Effector memory CD8-positive, alpha-beta T cell (primary cell): ENCODE data around the gene ZNF208.
"Not testable (repeated sequence)": the region's sequence is repeated elsewhere in the genome, so short reads cannot be mapped to it uniquely, and the experiment has no call there.

Experiments used
- ATAC-seq: fragments of 150-1000 bp; cut with Tn5 transposase; replicated peaks from 2 replicates; pipeline ENCODE4 v1.10.0; 2021; ENCODE audit warnings: mild to moderate bottlenecking, moderate library complexity
- DNase-seq, 3 experiments: peaks; one replicate each; pipeline ENCODE4 v3.0.0; 2021
- H3K27ac Mint-ChIP-seq, 2 donors: one replicate each; pipeline ENCODE4 v1.8.0; 2022; ENCODE audit warnings: mild to moderate bottlenecking in 2 of 2, mixed read lengths in 2 of 2, moderate library complexity in 2 of 2
- H3K27me3 Mint-ChIP-seq, 2 donors: one replicate each; pipeline ENCODE4 v1.8.0; 2022; ENCODE audit warnings: mixed read lengths in 2 of 2
- H3K36me3 Mint-ChIP-seq: one replicate; pipeline ENCODE4 v1.8.0; 2022; ENCODE audit warnings: mild to moderate bottlenecking, moderate library complexity, mixed read lengths; ENCODE audit not compliant: insufficient read depth
- H3K4me1 Mint-ChIP-seq, 2 donors: one replicate each; pipeline ENCODE4 v1.8.0; 2022; ENCODE audit warnings: low read depth in 2 of 2, mixed read lengths in 2 of 2
- H3K4me3 Mint-ChIP-seq, 2 donors: one replicate each; pipeline ENCODE4 v1.8.0; 2022; ENCODE audit warnings: mild to moderate bottlenecking in 2 of 2, mixed read lengths in 2 of 2, moderate library complexity in 2 of 2
- H3K9me3 Mint-ChIP-seq, 2 donors: one replicate each; pipeline ENCODE4 v1.8.0; 2022; ENCODE audit warnings: mixed read lengths in 2 of 2

ZNF208 gene

DNA sequence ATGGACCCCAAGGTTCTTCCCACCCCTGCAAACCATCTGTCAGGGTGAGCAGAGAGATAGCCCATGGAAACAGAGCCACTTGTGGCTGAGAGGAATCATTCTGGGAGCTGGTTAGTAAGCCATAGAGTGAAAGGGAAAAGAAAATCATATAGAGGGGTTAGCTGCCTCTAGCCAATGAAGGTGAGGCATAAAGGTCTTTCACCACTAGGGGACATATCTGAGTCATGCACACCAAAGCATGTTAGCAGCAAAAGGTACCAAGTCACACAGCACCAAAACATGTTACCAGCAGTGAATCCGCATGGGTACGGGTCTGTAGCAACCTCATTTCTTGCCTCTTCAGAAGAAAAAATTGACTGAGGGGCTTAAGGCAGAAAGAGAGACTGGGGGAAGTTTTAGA lies 98.1 kb downstream of the ZNF208 start:
- H3K27ac Mint-ChIP-seq, result no peak overlapping the region
- no peaks in the 10 kb centered on the region for H3K36me3 Mint-ChIP-seq
- H3K27me3 Mint-ChIP-seq, result peaks cover 0 to 24% of the 10 kb centered on the region in 2 donors
- no peak overlapping the region for H3K4me3 Mint-ChIP-seq
- H3K9me3 Mint-ChIP-seq, result peaks cover 6 to 7% of the 10 kb centered on the region in 2 donors
- DNase-seq, result no peak
- ATAC-seq, result no peak
- no peaks in the 10 kb centered on the region for H3K4me1 Mint-ChIP-seq

DNA sequence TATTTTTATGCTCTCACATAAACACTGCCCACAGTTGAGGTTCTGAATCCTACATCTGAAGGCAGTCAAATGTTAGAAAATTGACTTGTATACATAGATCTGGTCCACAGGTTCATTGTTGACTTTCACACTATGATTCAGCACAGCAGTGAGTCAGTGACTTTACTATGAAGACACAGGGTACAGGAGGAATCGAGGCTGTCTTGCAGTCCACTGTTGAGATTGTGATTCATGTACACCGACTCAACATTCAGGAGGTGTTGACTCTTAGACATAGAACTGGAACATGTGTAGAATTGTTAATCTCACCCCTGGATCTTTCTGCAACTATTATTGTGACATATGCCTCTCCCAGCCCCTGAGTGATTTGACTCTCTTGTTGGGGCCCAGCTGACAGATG lies 100.4 kb downstream of the ZNF208 start:
- Mint-ChIP-seq H3K9me3 (peaks cover 5 to 7% of the 10 kb centered on the region in 2 donors), H3K4me3 (no peak overlapping the region), H3K27me3 (peaks cover 0 to 24% of the 10 kb centered on the region in 2 donors), H3K4me1 (no peaks in the 10 kb centered on the region), H3K27ac (no peak overlapping the region), H3K36me3 (no peaks in the 10 kb centered on the region)
- no peak for ATAC-seq
- no peak for DNase-seq

DNA sequence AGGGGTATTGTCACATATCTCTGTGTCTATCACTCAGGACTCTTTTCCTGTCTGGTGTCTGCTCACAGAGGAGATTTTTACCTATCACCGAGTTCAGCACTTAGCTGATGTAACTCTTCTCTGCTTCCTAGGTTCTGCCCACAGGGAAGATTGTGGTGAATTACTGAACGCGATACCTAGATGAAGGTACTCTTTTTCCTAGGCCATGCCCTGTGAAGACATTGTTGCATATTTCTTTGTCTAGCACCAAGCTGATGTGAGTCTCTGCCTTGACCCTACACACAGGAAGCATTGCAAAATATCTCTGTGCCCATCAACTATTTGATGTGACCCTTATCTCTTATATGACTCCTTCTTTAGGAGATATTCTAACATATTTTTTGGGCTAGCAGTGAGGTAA lies 102.7 kb downstream of the ZNF208 start:
- H3K27ac Mint-ChIP-seq, result no peak overlapping the region
- no peaks in the 10 kb centered on the region for H3K36me3 Mint-ChIP-seq
- H3K9me3 Mint-ChIP-seq, result peaks cover 5 to 7% of the 10 kb centered on the region in 2 donors
- DNase-seq (no peak), ATAC-seq (no peak)
- no peaks in the 10 kb centered on the region for H3K4me1 Mint-ChIP-seq
- peaks cover 0 to 24% of the 10 kb centered on the region in 2 donors for H3K27me3 Mint-ChIP-seq
- no peak overlapping the region for H3K4me3 Mint-ChIP-seq

DNA sequence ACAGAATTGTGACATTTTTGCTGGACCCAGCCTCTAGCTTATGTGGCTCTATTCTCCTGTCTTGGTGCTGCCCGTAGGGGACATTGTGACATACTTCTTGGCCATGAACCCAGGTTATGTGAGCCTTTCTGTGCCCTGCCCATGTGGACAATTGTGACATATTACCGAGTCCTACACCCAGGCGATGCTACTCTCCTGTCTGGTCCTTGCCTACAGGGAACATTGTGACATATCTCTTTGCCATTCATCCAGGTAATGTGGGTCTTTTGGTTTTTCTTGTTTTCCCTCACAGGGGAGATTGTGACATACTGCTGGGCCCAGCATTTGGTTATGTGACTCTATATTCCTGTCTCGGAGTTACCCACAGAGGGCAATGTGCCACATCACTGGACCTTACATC lies 103.2 kb downstream of the ZNF208 start:
- H3K27me3 Mint-ChIP-seq, result peaks cover 0 to 24% of the 10 kb centered on the region in 2 donors
- ATAC-seq (no peak), DNase-seq (no peak)
- no peak overlapping the region for H3K4me3 Mint-ChIP-seq
- no peaks in the 10 kb centered on the region for H3K4me1 Mint-ChIP-seq
- H3K36me3 Mint-ChIP-seq, result no peaks in the 10 kb centered on the region
- H3K27ac Mint-ChIP-seq, result no peak overlapping the region
- H3K9me3 Mint-ChIP-seq, result peaks cover 5 to 7% of the 10 kb centered on the region in 2 donors

DNA sequence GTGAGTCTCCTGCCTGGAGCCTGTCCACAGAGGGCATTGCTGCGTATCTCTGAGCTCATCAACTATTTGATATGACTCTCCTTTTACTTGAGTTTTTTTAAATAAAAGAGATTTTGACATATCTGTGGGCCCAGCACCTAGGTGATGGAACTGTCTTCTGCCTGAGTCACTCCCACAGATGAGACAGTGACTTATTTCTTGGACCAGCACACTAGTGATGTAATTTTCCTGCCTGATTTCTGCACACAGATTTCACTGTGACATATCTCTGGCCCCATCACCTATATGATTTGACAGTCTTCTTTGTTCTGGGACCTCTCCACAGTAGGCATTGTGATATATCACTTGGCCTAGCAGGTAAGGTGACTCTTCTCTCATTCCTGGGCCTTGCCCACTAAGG lies 108.2 kb downstream of the ZNF208 start:
- Mint-ChIP-seq H3K27ac (no peak overlapping the region), H3K4me1 (no peaks in the 10 kb centered on the region), H3K36me3 (no peaks in the 10 kb centered on the region), H3K4me3 (no peak overlapping the region), H3K9me3 (peaks cover 0 to 2% of the 10 kb centered on the region in 2 donors), H3K27me3 (no peaks in the 10 kb centered on the region)
- ATAC-seq (no peak), DNase-seq (no peak)

DNA sequence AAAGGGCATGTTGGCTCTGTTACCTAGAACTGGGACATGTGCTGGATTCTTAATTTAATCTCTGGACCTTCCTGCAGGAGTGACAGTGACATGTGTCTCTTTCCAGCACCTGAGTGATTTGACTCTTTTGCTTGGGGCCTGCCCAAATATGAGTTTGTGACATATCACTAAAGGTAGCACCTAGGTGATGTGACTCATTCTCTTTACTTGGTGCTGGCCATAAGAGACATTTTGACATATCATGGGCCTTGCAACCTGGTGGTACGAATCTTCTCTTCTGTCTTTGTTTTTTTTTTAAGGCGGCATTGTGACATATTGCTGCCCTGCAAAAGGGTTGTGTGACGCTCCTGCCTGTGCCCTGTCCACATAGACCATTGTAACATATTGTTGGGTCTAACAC lies 108.9 kb downstream of the ZNF208 start:
- H3K36me3 Mint-ChIP-seq, result no peaks in the 10 kb centered on the region
- ATAC-seq (no peak), DNase-seq (no peak)
- H3K27ac Mint-ChIP-seq, result no peak overlapping the region
- no peak overlapping the region for H3K4me3 Mint-ChIP-seq
- no peaks in the 10 kb centered on the region for H3K27me3 Mint-ChIP-seq
- peaks cover 0 to 4% of the 10 kb centered on the region in 2 donors for H3K9me3 Mint-ChIP-seq
- H3K4me1 Mint-ChIP-seq, result no peaks in the 10 kb centered on the region

DNA sequence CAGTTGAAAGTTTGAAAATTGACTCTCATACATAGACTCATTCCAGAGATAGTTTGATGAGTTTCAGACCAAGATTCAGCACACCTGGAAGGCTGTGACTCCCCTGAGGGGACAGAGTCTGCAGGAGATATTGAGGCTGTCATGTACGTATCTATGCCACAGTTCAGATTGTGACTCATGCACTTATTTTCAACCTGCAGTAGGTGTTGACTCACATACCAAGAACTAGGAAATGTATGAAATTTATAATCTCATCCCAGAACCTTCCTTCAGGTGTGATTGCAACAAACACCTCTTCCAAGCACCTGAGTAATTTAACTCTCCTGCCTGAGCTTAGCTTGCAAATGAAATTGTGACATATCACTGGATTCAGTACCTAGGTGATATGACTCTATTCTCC lies 110.3 kb downstream of the ZNF208 start:
- no peak overlapping the region for H3K27ac Mint-ChIP-seq
- no peaks in the 10 kb centered on the region for H3K4me1 Mint-ChIP-seq
- no peaks in the 10 kb centered on the region for H3K36me3 Mint-ChIP-seq
- peaks cover 0 to 3% of the 10 kb centered on the region in 2 donors for H3K9me3 Mint-ChIP-seq
- H3K27me3 Mint-ChIP-seq, result no peaks in the 10 kb centered on the region
- ATAC-seq (no peak), DNase-seq (no peak)
- H3K4me3 Mint-ChIP-seq, result no peak overlapping the region

DNA sequence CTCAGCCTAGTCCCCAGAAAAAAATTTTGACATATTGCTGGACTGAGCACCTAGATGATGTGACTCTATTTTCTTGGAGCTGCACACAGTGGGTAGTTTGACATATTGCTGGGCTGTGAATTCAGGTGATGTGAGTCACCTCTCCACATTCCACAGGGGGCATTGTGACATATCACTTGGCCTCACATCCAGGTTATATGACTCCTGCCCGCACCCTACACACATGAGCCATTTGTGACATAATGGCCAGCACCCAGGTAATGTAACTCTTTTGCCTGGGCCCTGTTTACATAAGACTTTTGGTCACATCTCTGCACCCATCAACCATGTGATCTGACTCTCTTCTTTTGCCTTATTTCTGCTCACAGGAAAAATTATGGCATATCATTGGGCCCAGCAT lies 119.7 kb downstream of the ZNF208 start:
- no peak overlapping the region for H3K4me3 Mint-ChIP-seq
- H3K4me1 Mint-ChIP-seq, result peaks cover 4 to 7% of the 10 kb centered on the region in 2 donors
- ATAC-seq (no peak), DNase-seq (no peak)
- peaks cover 2% of the 10 kb centered on the region for H3K36me3 Mint-ChIP-seq
- H3K9me3 Mint-ChIP-seq, result no peaks in the 10 kb centered on the region
- peaks cover 7 to 21% of the 10 kb centered on the region in 2 donors for H3K27me3 Mint-ChIP-seq
- no peak overlapping the region for H3K27ac Mint-ChIP-seq

DNA sequence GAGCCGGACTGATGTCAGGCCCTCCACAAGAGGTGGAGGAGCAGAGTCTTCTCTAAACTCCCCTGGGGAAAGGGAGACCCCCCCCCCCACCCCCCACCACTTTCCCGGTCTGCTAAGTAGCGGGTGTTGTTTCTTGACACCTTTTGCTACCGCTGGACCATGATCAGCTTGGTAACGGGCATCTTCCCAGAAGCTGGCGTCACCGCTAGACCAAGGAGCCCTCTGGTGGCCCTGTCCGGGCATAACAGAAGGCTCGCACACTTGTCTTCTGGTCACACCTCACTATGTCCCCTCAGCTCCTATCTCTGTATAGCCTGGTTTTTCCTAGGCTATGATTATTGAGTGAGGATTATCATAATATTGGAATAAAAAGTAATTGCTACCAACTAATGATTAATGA lies 120.7 kb downstream of the ZNF208 start:
- H3K9me3 Mint-ChIP-seq, H3K36me3 Mint-ChIP-seq, H3K4me1 Mint-ChIP-seq, ATAC-seq, H3K27ac Mint-ChIP-seq, H3K4me3 Mint-ChIP-seq: not testable (repeated sequence)
- H3K27me3 Mint-ChIP-seq, result peaks cover 12 to 26% of the 10 kb centered on the region in 2 donors
- peak in 1 of 3 experiments; percentile 10 for DNase-seq

DNA sequence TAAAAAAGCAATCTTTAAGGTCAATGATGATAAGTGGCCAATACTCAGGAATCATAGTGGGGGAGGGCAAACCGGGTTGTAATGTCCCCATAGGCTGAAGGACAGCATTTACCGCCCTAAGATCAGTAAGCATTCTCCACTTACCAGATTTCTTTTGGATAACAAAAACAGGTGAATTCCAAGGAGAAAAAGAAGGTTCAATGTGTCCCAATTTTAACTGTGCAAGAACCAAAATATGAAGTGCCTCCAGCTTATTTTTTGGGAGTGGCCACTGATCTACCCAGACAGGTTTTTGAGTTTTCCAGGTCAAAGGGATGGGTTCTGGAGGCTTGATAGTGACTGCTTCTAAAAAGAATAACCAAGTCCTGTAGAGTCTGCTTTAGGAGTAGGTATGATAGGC lies 125.2 kb downstream of the ZNF208 start:
- not testable (repeated sequence) for DNase-seq, H3K4me1 Mint-ChIP-seq, H3K4me3 Mint-ChIP-seq, H3K9me3 Mint-ChIP-seq, ATAC-seq, H3K27ac Mint-ChIP-seq, H3K36me3 Mint-ChIP-seq
- H3K27me3 Mint-ChIP-seq, result peaks cover 29 to 50% of the 10 kb centered on the region in 2 donors

DNA sequence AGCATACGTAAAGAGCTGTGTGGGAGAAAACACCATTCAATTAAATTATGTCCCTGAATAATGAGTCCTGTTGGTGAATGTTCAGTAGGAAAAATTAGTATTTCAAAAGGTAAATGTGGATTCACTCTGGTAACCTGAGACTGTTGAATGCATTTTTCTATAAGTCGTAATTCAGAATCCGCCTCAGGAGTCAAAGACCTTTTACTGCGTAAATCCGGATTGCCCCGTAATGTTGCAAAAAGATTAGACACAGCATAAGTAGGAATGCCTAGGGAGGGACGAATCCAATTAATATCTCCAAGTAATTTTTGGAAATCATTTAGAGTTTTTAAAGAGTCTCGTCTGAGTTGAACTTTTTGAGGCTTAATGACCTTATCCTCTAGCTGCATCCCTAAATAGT lies 126.0 kb downstream of the ZNF208 start:
- H3K9me3 Mint-ChIP-seq, H3K4me1 Mint-ChIP-seq, ATAC-seq, DNase-seq, H3K36me3 Mint-ChIP-seq, H3K4me3 Mint-ChIP-seq, H3K27ac Mint-ChIP-seq: not testable (repeated sequence)
- H3K27me3 Mint-ChIP-seq, result peaks cover 29 to 50% of the 10 kb centered on the region in 2 donors

DNA sequence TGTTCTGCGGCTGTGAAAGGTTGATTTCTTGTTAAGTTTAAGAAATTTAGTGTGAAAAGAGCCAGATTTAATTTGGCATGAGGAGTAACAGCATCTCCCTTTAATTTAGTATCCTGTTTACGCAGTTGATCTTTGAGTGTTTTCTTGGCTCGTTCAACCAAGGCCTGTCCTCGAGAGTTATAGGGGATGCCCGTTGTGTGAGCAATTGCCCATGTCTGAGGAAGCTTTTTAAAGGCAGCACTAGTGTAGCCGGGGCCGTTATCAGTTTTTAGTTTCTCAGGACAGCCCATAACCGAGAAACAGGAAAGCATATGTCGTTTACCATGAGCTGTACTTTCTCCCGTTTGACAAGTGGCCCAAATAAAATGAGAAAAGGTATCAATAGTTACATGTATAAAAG lies 127.2 kb downstream of the ZNF208 start:
- Mint-ChIP-seq H3K9me3 (no peaks in the 10 kb centered on the region), H3K4me3 (no peak overlapping the region), H3K36me3 (no peaks in the 10 kb centered on the region), H3K27me3 (peaks cover 29 to 46% of the 10 kb centered on the region in 2 donors), H3K4me1 (peaks cover 0 to 2% of the 10 kb centered on the region in 2 donors), H3K27ac (no peak overlapping the region)
- DNase-seq (no peak), ATAC-seq (no peak)
